Loucy (cell line): ENCODE measurements around the gene GCKR.

Source experiments
- CTCF ChIP-seq: fragments of 200-600 bp; sonication (generic); conservative IDR thresholded peaks from 2 replicates; pipeline ENCODE4 v1.5.1; 2014; ENCODE audit warnings: mild to moderate bottlenecking, antibody characterized with exemption, low read length
- EZH2phosphoT487 ChIP-seq: fragments of 200-600 bp; IDR thresholded peaks from 2 replicates; pipeline ENCODE4 v1.6.1; 2018; ENCODE audit warnings: antibody characterized with exemption, mild to moderate bottlenecking, moderate library complexity, borderline replicate concordance

GRCh38 chr2:27493948-27494283, 2.7 kb upstream of the GCKR start:
- TF ChIP-seq CTCF (no peak), EZH2phosphoT487 (no peak)
